Muscle of leg (tissue), 11 donors: ENCODE data around the gene SPINK13. TPM values are rescaled to one million over a fixed set of nuclear protein-coding genes. Genes with fewer than 3 reads are reported as not detected.
"Not testable (repeated sequence)": the region's sequence is repeated elsewhere in the genome, so short reads cannot be mapped to it uniquely, and the experiment has no call there.

ENCODE experiments used
- DNase-seq: peaks from one replicate; pipeline ENCODE4 v3.0.0; 2013
- H3K27ac ChIP-seq: one replicate; pipeline ENCODE4 v1.5.1; 2013; ENCODE audit warnings: mild to moderate bottlenecking, low read length, control low read depth
- H3K27me3 ChIP-seq: one replicate; pipeline ENCODE4 v1.6.1; 2013; ENCODE audit warnings: low read length; ENCODE audit not compliant: control insufficient read depth, insufficient read depth
- H3K36me3 ChIP-seq: one replicate; pipeline ENCODE4 v1.6.1; 2013; ENCODE audit warnings: low read length; ENCODE audit not compliant: control insufficient read depth, insufficient read depth
- H3K4me1 ChIP-seq: one replicate; pipeline ENCODE4 v1.6.1; 2013; ENCODE audit warnings: low read length; ENCODE audit not compliant: control insufficient read depth, insufficient read depth
- H3K4me3 ChIP-seq: one replicate; pipeline ENCODE4 v1.5.1; 2013; ENCODE audit warnings: low read length, control low read depth
- H3K9me3 ChIP-seq: replicated peaks from 2 replicates; pipeline ENCODE4 v1.6.1; 2013; ENCODE audit warnings: low read depth, low read length; ENCODE audit not compliant: control insufficient read depth
- WGBS: methylation state at CpG from one replicate; pipeline ENCODE4 v1.1.5; 2013; ENCODE audit warnings: missing lambda C conversion rate; ENCODE audit not compliant: insufficient coverage; 5-methylcytosine and 5-hydroxymethylcytosine counted together
- polyA plus RNA-seq, 8 donors: library from polyadenylated mRNA; unstranded; fragments of 120-200 nt; gene quantifications; one replicate each; pipeline versions ENCODE4 v1.2.1 to v1.2.3, GENCODE V29; 2013; ENCODE audit warnings: inconsistent platforms in 1 of 8, low replicate concordance in 1 of 8; ENCODE audit not compliant: insufficient read length in 8 of 8, insufficient read depth in 1 of 8
- total RNA-seq: library from RNA; stranded (reverse); fragments of 120-200 nt; gene quantifications from one replicate; pipeline ENCODE4 v1.2.4, GENCODE V29; 2013

The SPINK13 gene
- total and polyA plus RNA-seq, 9 donors: 0.24 to 0.48 (median 0.42) TPM; not detected in 5

DNA sequence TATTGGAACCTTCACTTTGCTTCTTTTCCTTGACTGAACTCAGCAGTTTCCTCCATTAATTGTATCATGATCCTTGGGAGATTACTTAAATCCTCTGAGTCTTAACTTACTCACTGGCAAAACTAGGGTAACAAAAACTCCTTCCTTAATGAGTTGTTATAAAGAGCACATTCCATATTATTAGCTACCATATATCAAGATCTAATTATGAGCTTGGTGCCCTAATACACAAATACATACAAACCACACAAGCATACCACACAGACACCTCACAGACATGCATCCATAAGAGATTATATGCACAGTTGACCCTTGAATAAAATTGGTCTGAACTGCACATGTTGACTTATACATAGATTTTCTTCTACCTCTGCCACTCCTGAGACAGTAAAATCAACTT is 41.2 kb downstream of the SPINK13 start:
- Histone ChIP-seq H3K27ac (no peak overlapping the region), H3K27me3 (no peaks in the 10 kb centered on the region), H3K4me3 (no peak overlapping the region), H3K36me3 (no peaks in the 10 kb centered on the region), H3K4me1 (no peaks in the 10 kb centered on the region), H3K9me3 (no peaks in the 10 kb centered on the region)
- no peak for DNase-seq

DNA sequence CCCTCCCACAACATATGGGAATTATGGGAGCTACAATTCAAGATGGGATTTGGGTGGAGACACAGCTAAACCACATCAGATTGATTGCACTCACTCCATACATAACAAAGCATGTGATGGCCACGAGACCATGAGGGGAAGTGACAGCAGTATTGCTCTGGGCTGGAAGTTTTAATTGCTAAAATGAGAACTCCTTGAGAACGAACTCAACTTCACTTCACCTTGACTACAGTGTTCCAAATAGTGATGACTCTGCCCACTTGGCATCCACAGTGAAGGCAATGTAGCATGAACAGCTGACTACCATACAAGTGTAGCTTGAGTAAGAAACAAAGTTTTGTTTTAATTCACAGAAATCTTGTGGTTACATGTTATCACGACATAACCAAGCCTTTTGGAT is 42.9 kb downstream of the SPINK13 start:
- H3K4me1 ChIP-seq: no peaks in the 10 kb centered on the region
- H3K4me3 ChIP-seq: no peak overlapping the region
- DNase-seq: no peak
- no peaks in the 10 kb centered on the region for H3K27me3 ChIP-seq
- WGBS: no CpG with 5 or more reads among the region's 3 CpGs
- H3K36me3 ChIP-seq: no peaks in the 10 kb centered on the region
- no peaks in the 10 kb centered on the region for H3K9me3 ChIP-seq
- H3K27ac ChIP-seq: no peak overlapping the region

DNA sequence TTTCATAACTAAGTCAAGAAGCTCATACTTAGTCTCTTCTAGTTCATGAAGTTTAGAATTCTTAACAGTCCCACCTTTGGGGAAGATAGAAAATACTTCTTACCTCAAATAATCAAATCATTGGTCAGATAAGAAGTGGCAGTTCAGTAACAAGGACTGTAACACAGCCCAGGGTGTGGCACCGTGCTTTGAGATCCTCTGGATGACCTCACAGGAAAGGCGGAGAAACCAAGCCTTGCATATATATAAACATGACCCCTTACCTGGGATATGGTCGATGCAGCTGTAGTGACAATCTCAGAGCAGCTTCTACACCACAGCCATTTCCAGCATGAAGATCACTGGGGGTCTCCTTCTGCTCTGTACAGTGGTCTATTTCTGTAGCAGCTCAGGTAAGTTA is 43.6 kb downstream of the SPINK13 start, which contains the start of gene SPINK7:
SPINK7 (plus strand) TSS at position 271 of the 400 bp plus-strand sequence; CDS start at position 332, 61 bp downstream.
- 79% methylated on average over 2 of the region's 3 CpGs for WGBS
- DNase-seq: no peak
- H3K9me3 ChIP-seq: no peaks in the 10 kb centered on the region
- H3K27me3 ChIP-seq: no peaks in the 10 kb centered on the region
- no peaks in the 10 kb centered on the region for H3K36me3 ChIP-seq
- H3K27ac ChIP-seq: no peak within 1 kb of the TSS
- no peak within 1 kb of the TSS for H3K4me3 ChIP-seq
- no peaks in the 10 kb centered on the region for H3K4me1 ChIP-seq

DNA sequence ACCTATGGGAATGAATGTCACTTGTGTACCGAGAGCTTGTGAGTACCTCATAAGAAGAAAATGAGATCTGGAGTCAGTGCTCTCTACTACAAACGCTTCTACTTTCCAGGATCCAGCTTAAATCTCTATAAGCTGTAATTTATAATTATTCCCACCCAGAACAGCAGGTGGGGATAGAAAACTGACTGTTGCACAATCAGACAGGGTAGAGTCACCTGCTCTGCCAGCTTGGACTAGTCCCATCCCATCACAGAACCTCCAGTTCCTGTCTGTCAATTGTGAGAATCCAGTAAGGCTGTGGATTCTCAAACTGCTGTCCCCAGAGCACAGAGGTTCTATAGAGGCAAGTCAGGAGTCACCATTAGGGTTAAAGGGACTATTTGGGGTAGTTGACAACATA is 45.6 kb downstream of the SPINK13 start:
- Histone ChIP-seq H3K4me1 (no peaks in the 10 kb centered on the region), H3K36me3 (no peaks in the 10 kb centered on the region), H3K27ac (no peak overlapping the region), H3K9me3 (no peaks in the 10 kb centered on the region), H3K27me3 (no peaks in the 10 kb centered on the region), H3K4me3 (no peak overlapping the region)
- WGBS: no CpG with 5 or more reads among the region's 2 CpGs
- no peak for DNase-seq

DNA sequence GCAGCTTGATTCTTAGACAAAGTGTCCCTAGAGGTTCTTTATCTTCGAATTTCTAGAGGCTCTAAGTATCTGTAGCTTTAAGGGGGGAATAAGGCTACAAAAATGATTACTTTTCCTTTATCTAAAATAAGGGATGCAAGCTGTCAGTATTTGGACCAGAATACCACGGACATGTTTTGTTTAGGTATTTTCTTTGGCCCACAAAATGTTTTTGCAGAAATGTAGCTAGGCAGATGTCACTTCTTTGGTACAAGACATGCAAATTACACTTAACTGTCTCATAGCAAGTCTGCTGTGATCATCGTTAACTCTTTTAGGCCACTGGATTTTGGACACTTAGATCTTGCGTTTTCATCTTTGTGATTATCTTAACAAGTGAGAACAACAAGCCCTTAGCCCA is 46.1 kb downstream of the SPINK13 start:
- no peak for DNase-seq
- no peaks in the 10 kb centered on the region for H3K9me3 ChIP-seq
- H3K27ac ChIP-seq: no peak overlapping the region
- H3K27me3 ChIP-seq: no peaks in the 10 kb centered on the region
- no peaks in the 10 kb centered on the region for H3K36me3 ChIP-seq
- no CpG with 5 or more reads among the region's 4 CpGs for WGBS
- H3K4me3 ChIP-seq: no peak overlapping the region
- no peaks in the 10 kb centered on the region for H3K4me1 ChIP-seq

DNA sequence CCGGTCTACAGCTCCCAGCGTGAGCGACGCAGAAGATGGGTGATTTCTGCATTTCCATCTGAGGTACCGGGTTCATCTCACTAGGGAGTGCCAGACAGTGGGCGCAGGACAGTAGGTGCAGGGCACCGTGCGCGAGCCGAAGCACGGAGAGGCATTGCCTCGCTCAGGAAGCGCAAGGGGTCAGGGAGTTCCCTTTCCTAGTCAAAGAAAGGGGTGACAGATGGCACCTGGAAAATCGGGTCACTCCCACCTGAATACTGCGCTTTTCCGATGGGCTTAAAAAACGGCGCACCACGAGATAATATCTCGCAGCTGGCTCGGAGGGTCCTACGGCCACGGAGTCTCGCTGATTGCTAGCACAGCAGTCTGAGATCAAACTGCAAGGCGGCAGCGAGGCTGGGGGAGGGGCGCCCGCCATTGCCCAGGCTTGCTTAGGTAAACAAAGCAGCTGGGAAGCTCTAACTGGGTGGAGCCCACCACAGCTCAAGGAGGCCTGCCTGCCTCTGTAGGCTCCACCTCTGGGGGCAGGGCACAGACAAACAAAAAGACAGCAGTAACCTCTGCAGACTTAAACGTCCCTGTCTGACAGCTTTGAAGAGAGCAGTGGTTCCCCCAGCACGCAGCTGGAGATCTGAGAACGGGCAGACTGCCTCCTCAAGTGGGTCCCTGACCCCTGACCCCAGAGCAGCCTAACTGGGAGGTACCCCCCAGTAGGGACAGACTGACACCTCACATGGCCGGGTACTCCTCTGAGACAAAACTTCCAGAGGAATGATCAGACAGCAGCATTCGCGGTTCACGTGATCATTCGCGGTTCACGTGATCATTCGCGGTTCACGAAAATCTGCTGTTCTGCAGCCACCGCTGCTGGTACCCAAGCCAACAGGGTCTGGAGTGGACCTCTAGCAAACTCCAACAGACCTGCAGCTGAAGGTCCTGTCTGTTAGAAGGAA is 51.7 kb downstream of the SPINK13 start:
- not testable (repeated sequence) for H3K36me3 ChIP-seq, H3K4me1 ChIP-seq, H3K27me3 ChIP-seq, H3K9me3 ChIP-seq, DNase-seq, H3K27ac ChIP-seq
- peak overlapping the region; percentile 15 for H3K4me3 ChIP-seq
- WGBS: 50% methylated on average over 31 of the region's 42 CpGs

DNA sequence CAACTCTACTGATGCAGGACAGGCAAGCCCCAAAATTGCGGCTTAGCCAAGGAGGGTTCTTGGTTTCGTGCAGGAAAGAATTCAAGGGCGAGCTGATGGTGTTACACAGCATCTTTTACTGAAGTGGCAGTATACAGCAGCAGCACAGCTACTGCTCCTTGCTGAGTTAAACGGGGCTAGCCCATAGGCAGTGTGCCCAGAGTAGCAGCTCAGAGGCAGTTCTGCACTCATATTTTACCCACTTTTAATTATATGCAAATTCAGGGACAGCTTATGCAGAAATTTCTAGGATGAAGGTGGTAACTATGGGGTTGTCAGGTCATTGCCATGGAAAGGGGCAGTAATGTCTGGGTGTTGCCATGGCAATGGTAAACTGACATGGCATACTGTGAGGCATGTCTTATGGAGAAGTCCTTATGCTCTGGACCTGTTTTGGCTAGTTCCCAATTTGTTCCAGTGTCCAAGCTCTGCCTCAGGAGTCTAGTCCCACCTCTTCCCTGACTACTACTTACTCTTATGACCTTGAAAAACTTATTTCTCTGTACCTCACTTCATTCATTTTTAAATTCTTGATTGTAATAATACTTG is 64.8 kb downstream of the SPINK13 start:
- H3K9me3 ChIP-seq: peaks cover 4% of the 10 kb centered on the region
- H3K4me3 ChIP-seq: no peak overlapping the region
- DNase-seq: no peak
- H3K27me3 ChIP-seq: no peaks in the 10 kb centered on the region
- no peaks in the 10 kb centered on the region for H3K4me1 ChIP-seq
- H3K36me3 ChIP-seq: no peaks in the 10 kb centered on the region
- no peak overlapping the region for H3K27ac ChIP-seq
- no CpG with 5 or more reads among the region's 4 CpGs for WGBS

DNA sequence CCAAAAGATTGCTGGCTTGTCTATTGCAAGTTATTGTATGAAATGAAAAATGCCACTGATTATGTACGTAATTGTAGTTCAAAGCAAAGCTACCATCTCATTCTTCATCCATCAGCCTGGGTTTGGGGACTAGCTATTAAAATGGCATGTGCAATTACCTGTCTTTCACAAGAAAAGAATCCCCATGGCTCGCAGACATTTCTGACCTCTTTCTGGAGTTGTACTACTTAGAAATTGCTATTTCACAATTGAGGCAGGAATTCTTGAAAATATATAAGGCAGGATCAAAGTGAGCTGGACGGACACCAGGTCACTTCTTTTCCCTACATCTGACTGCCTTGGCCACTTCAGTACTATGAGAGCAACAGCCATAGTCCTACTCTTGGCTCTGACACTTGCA is 66.7 kb downstream of the SPINK13 start, which contains the start of gene SPINK9:
SPINK9 (plus strand) TSS at position 301 of the 400 bp plus-strand sequence; CDS start at position 356, 55 bp downstream.
- H3K27me3 ChIP-seq: no peaks in the 10 kb centered on the region
- no peak for DNase-seq
- no CpG with 5 or more reads among the region's 3 CpGs for WGBS

More for the DNA sequence above, 66.7 kb downstream of the SPINK13 start, which contains the start of gene SPINK9:
- Histone ChIP-seq H3K4me1 (no peaks in the 10 kb centered on the region), H3K9me3 (peaks cover 4% of the 10 kb centered on the region), H3K36me3 (no peaks in the 10 kb centered on the region), H3K27ac (no peak within 1 kb of the TSS), H3K4me3 (no peak within 1 kb of the TSS)
